ENCODE results near the gene FCGR3A.
"Not testable (repeated sequence)": the region's sequence is repeated elsewhere in the genome, so short reads cannot be mapped to it uniquely, and the experiment has no call there.

The FCGR3A gene

GRCh38 chr1:161549652-161550051 lies at the start of gene FCGR3A:
Gene FCGR3A, minus strand, starts transcription at chr1:161549818. Its CDS starts 82 bp downstream, at chr1:161549736.
- DNase-seq: no peak

- not testable (repeated sequence) for DNase-seq
Observed at GRCh38 chr1:161597077-161597476, 47.5 kb upstream of the FCGR3A start.

DNA sequence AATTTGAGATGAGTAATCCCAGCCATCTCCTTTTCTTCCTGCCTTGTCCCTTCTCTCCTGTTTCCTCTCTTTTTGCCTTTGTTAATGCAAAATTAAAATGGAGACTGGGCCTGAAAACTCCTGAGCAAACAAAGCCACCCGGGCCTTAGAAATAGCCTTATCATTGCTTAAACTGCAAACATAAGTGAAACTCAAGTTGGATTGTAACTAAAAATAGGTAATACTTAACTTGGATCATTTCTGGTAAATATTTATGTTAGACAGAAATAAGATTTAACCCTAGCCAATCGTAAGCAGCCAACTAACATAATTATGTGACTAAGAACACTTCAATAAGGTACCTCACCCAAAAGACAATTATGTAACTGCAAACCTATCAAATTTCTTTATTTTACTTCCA lies 46.0 kb upstream of the FCGR3A start:
- DNase-seq: not testable (repeated sequence)

DNA sequence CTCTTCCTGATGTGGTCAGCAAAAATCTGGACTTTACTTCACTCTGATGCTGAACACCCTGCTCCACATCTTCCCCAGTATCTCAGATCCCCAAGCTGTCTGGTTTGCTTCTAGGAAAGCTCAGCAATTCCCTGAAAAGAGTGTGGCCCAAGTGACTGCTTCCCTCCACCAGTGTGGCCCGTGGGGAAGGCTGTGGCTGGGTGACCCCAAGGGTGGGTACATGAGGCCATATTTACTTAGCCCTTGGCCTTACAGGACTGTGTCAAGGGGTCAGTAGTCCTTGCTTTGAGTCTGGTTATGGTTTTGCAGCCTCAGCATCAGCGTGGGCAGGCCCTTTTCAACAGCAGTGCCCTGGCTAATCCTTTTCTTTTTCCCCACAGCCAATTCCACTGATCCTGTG lies 45.6 kb upstream of the FCGR3A start:
- DNase-seq: not testable (repeated sequence)

- DNase-seq: not testable (repeated sequence)
Observed at GRCh38 chr1:161594269-161594984, 44.8 kb upstream of the FCGR3A start.

GRCh38 chr1:161593092-161593755 lies 43.6 kb upstream of the FCGR3A start:
- not testable (repeated sequence) for DNase-seq

- DNase-seq: not testable (repeated sequence)
Observed at GRCh38 chr1:161592586-161592985, 43.0 kb upstream of the FCGR3A start.

DNA sequence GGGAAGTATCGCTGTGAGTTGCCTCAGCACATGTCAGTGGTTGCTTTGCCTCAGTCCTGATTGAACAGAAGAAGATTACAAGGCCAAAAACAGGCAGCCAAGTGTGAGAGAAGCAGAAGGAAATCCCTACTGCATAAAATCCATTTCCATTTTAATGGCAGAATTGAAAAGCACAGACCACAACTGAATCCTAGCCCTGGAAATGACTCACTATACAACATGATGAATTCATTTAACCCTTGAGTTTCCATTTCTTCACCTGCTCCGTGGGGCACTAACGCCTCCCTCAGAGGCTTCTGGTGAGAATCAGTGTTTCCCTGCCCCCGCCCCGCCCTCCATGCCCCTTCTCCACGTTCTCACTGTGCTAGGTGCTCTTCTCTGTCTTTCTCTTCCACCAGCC lies 40.3 kb upstream of the FCGR3A start:
- not testable (repeated sequence) for DNase-seq

DNA sequence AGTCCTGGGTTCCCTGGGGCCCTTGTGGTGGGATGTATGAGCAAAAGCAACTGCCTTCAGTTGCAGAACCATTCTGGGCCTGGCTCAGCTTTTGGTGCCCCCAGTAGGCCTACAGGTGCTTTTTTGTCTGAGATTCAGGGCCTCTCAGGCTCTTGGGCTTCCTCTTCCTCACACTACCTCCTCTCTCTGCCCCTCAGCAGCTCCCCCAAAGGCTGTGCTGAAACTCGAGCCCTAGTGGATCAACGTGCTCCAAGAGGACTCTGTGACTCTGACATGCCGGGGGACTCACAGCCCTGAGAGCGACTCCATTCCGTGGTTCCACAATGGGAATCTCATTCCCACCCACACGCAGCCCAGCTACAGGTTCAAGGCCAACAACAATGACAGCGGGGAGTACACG lies 39.7 kb upstream of the FCGR3A start:
- not testable (repeated sequence) for DNase-seq

- not testable (repeated sequence) for DNase-seq
Observed at GRCh38 chr1:161588596-161588995, 39.0 kb upstream of the FCGR3A start.

GRCh38 chr1:161582882-161583281 lies 33.3 kb upstream of the FCGR3A start:
- not testable (repeated sequence) for DNase-seq

DNA sequence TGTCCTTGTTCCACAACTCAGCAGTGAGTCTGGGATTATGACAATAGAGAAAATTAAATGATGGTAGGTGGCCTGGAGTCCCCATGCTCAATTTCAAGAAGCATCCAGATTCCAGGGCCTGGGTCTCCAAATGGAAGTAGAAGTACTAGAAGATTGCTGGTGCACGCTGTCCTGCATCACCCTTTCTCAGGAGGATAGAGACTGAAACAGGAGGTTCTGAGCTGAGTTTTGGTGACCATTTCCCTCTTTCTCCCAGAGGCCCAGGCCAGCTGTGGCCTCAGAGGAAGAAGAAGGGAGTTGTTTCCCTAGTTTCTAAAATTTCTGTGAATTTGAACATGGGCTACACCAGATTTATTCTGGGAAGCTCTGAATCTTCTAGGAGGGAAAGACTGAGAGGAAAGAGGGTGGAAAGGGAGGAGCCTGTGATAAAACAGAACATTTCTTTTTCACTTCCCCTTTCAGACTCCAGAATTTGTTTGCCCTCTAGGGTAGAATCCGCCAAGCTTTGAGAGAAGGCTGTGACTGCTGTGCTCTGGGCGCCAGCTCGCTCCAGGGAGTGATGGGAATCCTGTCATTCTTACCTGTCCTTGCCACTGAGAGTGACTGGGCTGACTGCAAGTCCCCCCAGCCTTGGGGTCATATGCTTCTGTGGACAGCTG lies 31.4 kb upstream of the FCGR3A start:
- DNase-seq: not testable (repeated sequence)

- DNase-seq: not testable (repeated sequence)
Observed at GRCh38 chr1:161579856-161580507, 30.4 kb upstream of the FCGR3A start.

DNA sequence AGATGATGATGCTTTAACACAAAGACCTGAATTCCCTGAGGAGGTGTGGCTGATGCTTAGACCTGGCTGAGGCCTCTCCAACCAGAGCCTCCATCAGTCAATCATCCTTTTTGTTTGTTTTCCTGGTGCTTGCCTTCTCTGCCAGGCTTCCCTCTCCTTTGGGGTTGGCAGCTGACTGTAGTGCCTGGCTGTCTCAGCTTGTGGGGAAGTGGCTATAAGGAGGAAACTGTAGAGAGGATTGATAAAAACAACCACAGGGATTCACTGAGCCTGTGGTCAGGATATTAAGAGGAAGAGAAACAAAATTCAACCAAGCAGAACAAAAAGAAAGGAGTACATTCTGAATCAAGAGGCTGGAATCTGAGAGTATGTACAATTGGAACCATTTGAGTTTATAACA lies 27.1 kb upstream of the FCGR3A start:
- DNase-seq: not testable (repeated sequence)

DNA sequence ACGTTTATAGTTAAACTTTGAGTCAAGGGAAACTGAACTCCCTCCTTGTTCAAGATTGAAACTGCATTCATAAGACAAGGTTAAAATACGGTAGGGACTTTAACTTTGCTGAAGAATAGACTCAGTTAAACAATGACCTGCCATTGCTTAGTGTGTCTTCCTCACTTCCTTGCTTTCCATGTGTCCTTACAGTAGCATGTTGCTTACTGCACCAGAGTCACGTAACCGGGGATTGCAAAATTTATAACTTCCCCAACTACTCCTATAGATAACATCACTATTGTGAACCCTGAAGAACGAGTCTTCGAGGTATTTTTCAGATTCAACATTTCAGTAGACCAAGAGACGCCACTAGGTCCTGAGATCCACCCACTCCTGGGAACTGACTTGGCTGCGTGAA lies 22.1 kb upstream of the FCGR3A start:
- DNase-seq: not testable (repeated sequence)

DNA sequence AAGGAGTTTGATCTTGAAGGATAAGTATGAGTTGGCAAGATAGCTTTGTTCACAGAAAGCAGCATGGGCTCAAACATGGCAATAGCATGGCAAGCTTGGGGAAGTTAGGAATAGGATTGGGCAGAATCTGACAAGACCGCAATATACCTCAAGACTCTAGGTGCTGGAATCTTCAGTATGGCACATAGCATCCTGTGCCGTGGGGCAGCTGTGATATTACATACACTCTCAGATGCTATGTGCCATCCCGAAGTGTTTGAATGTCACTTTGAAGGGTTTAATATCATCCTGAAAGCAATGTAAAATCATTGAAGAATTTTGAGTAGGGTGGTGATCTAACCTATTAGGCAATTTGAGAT lies 17.0 kb upstream of the FCGR3A start:
- DNase-seq: not testable (repeated sequence)

GRCh38 chr1:161563522-161563921 lies 13.9 kb upstream of the FCGR3A start:
- DNase-seq: not testable (repeated sequence)

DNA sequence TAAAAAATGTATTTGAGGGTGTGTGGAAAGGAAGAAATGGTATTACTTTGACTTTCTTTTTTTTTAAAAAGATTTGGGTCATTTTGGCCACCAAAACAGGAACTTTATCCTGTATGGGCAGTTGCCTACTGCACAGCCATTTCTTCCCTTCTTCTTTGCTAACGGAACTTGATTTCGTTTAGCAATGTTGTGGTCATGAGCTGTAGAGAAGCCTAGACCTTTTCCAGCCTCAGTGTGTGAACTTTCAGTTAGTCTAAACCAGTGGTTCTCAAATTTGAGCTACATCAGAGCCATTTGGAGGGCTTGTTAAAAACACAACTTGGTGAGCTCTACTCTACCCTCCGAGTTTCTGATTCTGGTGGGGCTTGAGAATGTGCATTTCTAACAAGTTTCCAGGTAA lies 12.8 kb upstream of the FCGR3A start:
- DNase-seq: not testable (repeated sequence)

DNA sequence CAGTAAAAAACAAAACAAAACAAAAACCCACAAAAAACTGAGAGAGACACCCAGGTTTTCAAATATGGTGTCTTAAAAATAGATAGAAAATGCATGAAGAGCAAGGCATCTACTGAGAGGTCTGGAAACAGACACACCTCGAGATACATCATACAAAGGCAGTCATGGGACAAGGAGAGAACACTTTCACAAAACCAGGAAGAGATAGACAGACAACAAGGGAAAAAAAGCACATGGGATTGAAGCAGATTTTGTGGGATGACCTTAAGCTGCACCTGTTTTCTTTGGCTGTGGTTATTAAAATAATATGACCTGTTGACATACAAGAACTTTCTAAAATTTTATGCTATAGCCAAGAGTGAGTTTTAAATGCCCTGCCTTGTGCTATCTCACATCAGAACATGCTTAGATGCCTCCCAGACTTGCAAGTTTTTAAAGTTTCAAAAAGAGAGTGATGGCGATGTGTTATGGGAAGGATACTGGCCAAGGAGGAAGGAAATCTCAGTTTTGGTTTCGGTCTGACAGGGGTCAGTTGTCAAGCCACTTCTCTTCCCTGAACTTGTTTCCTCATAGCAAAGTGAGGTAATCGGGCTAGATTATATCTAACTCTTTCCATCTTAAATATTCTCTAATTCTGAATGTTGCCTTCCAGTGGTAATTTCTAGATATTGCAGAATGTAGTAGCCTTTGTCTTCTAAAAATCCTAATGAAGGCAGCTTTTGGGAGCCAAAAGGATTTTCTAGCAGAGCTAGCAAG lies 11.5 kb upstream of the FCGR3A start:
- DNase-seq: not testable (repeated sequence)

GRCh38 chr1:161557506-161558450 lies 8.2 kb upstream of the FCGR3A start:
- not testable (repeated sequence) for DNase-seq

DNA sequence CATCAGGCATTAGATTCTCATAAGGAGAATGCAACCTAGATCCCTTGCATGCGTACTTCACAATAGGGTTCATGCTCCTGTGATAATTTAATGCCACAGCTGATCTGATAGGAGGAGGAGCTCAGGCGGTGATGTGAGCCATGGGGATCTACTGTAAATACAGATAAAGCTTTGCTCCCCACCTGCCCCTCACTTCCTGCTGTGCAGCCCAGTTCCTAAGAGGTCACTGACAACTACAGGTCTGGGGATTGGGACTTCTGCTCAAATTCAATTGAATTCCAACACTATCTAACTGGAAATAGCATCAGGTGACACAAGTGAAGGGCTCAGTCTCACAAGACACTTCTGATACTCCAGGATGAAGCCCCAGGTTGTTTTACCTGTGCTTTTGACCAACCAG lies 7.4 kb upstream of the FCGR3A start:
- not testable (repeated sequence) for DNase-seq
